C4-2B (cell line): ENCODE results near the gene CORIN.

ENCODE experiments used
- ZFX ChIP-seq: fragments of 450-650 bp; IDR thresholded peaks from 2 replicates; pipeline ENCODE4 v1.6.1; 2017
- TF ChIP-seq, protein P1 (sequence below): fragments of 450-650 bp; conservative IDR thresholded peaks from 2 replicates; pipeline ENCODE4 v1.5.1; 2017; ENCODE audit warnings: mild to moderate bottlenecking

DNA sequence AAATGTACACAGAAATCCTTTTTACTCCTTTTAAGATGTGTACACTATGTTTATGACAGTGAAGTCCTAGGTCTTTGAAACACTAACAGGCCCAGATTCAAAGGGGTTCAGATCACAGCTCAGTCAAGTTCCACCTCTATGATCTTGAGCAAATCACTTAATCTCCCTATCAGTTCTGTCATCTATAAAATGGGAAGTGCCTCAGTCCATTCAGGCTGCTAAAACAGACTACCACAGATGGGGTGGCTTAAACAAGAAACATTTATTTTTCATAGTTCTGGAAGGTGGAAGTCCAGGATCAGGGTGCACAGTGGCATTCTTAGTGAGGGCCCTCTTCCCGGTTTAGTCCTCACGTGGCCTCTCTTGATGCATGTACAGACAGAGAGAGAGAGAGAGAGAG lies 117.1 kb downstream of the CORIN start:
- TF ChIP-seq, protein P1, sequence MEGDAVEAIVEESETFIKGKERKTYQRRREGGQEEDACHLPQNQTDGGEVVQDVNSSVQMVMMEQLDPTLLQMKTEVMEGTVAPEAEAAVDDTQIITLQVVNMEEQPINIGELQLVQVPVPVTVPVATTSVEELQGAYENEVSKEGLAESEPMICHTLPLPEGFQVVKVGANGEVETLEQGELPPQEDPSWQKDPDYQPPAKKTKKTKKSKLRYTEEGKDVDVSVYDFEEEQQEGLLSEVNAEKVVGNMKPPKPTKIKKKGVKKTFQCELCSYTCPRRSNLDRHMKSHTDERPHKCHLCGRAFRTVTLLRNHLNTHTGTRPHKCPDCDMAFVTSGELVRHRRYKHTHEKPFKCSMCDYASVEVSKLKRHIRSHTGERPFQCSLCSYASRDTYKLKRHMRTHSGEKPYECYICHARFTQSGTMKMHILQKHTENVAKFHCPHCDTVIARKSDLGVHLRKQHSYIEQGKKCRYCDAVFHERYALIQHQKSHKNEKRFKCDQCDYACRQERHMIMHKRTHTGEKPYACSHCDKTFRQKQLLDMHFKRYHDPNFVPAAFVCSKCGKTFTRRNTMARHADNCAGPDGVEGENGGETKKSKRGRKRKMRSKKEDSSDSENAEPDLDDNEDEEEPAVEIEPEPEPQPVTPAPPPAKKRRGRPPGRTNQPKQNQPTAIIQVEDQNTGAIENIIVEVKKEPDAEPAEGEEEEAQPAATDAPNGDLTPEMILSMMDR: no peak
- no peak for TF ChIP-seq ZFX
